ENCODE results near the gene TMEM176B.
"Not testable (repeated sequence)": the region's sequence is repeated elsewhere in the genome, so short reads cannot be mapped to it uniquely, and the experiment has no call there.

TMEM176B gene

GRCh38 chr7:150790416-150791075, 9.6 kb downstream of the TMEM176B start:
- ATAC-seq = no peak

GRCh38 chr7:150788474-150789269, 11.5 kb downstream of the TMEM176B start:
- DNase-seq (no peak), ATAC-seq (no peak)

More at GRCh38 chr7:150790416-150791075, 9.6 kb downstream of the TMEM176B start:
- no peak for DNase-seq

- DNase-seq (no peak), ATAC-seq (no peak)
Observed at GRCh38 chr7:150787321-150788281, 12.6 kb downstream of the TMEM176B start.

GRCh38 chr7:150784954-150785353, 15.2 kb downstream of the TMEM176B start:
- DNase-seq (no peak), ATAC-seq (no peak)

GRCh38 chr7:150784120-150784736, 15.9 kb downstream of the TMEM176B start:
- DNase-seq = no peak

GRCh38 chr7:150781961-150782360, 18.2 kb downstream of the TMEM176B start:
- ATAC-seq = no peak
- DNase-seq = no peak

More at GRCh38 chr7:150784120-150784736, 15.9 kb downstream of the TMEM176B start:
- ATAC-seq = no peak

GRCh38 chr7:150781103-150781502, 19.1 kb downstream of the TMEM176B start:
- ATAC-seq (no peak), DNase-seq (no peak)

- ATAC-seq = no peak
- no peak for DNase-seq
Observed at GRCh38 chr7:150780292-150780691, 19.9 kb downstream of the TMEM176B start.

GRCh38 chr7:150778738-150779301, 21.3 kb downstream of the TMEM176B start:
- DNase-seq (peak; percentile 86), ATAC-seq (peak; percentile 52)

- DNase-seq (no peak), ATAC-seq (no peak)
Observed at GRCh38 chr7:150778014-150778737, 22.0 kb downstream of the TMEM176B start.

GRCh38 chr7:150774131-150774530, 26.0 kb downstream of the TMEM176B start:
- ATAC-seq, DNase-seq: not testable (repeated sequence)

GRCh38 chr7:150769768-150770167, 30.4 kb downstream of the TMEM176B start:
- no peak for ATAC-seq

GRCh38 chr7:150766334-150766709, 33.8 kb downstream of the TMEM176B start:
- ATAC-seq (no peak), DNase-seq (no peak)

More at GRCh38 chr7:150769768-150770167, 30.4 kb downstream of the TMEM176B start:
- no peak for DNase-seq

- no peak for ATAC-seq
- no peak for DNase-seq
Observed at GRCh38 chr7:150759479-150759878, 40.7 kb downstream of the TMEM176B start.

- ATAC-seq (no peak), DNase-seq (no peak)
Observed at GRCh38 chr7:150756858-150757257, 43.3 kb downstream of the TMEM176B start.

GRCh38 chr7:150756166-150756565, 44.0 kb downstream of the TMEM176B start:
- ATAC-seq (no peak), DNase-seq (no peak)

GRCh38 chr7:150755473-150756099, 44.6 kb downstream of the TMEM176B start:
- no peak for DNase-seq
- peak; percentile 77 for ATAC-seq

- ATAC-seq (peak; percentile 58), DNase-seq (peak; percentile 20)
Observed at GRCh38 chr7:150754951-150755350, 45.2 kb downstream of the TMEM176B start.

GRCh38 chr7:150753826-150754603, 46.1 kb downstream of the TMEM176B start:
- ATAC-seq (peak; percentile 75), DNase-seq (peak; percentile 39)
